Endothelial cell of umbilical vein (primary cell): Measurements from ENCODE around the gene PIMREG.

Source experiments
- EZH2 ChIP-seq: IDR thresholded peaks from 2 replicates; pipeline ENCODE4 v1.6.1; 2012; ENCODE audit warnings: borderline replicate concordance, low read depth, mild to moderate bottlenecking, moderate library complexity, low read length, inconsistent platforms; ENCODE audit not compliant: severe bottlenecking
- MYC ChIP-seq: IDR thresholded peaks from one replicate; pipeline ENCODE4 v1.6.1; 2011; ENCODE audit warnings: mild to moderate bottlenecking, low read depth, low read length
- POLR2A ChIP-seq: IDR thresholded peaks from 2 replicates; pipeline ENCODE4 v1.6.1; 2012; ENCODE audit warnings: low read depth, mild to moderate bottlenecking, control low read depth, low read length
- POLR2AphosphoS5 ChIP-seq: IDR thresholded peaks from 2 replicates; pipeline ENCODE4 v1.6.1; 2012; ENCODE audit warnings: low read depth, mild to moderate bottlenecking, control low read depth, low read length, moderate library complexity; ENCODE audit not compliant: insufficient read depth
- TF ChIP-seq, protein P1 (sequence below), 2 donors: IDR thresholded peaks; 1 replicate in 1 of 2; 2 replicates in 1 of 2; pipeline ENCODE4 v1.5.1; 2011; ENCODE audit warnings: low read length in 2 of 2, mild to moderate bottlenecking in 2 of 2, moderate library complexity in 2 of 2, control low read depth in 1 of 2, inconsistent platforms in 1 of 2, low read depth in 1 of 2; ENCODE audit not compliant: insufficient read depth in 1 of 2; ENCODE audit errors: extremely low read depth in 1 of 2

DNA sequence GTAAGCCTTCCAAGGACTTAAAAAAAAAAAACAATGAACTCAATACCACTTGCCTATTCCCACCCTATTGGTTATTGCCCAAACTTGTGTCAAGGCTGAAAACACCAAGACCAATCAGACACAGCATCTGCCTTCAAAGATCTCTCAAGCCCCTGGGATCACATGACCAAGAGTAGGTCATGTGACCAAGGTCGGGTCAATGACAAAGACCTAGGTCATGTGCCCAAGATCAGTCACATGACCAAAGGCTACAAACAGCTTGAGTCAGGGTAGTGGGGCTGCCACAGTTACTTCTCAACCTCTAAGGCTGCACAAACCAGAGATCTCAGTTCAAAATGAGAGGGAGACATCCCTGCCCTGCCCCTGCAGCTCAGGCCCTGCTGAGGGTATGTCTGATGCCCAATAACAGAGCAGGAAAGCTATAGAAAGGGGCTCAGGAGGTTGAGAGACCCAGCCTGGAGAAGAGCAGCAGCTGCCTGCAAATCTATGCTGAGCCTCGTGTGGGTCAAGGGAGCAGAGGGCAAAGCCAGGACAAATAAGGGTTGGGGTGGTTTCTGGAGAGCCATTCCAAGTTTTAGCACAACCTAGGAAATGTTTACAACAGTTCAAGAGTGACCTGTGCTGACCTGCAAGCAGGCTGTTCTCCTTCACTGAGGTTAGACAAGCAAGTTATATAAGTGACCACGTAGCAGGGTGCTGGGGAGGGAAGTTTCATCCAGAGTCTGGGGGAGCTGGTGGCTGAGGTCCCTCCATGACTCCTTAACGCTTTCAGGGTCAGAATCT is 48.8 kb downstream of the PIMREG start:
- TF ChIP-seq, protein P1, sequence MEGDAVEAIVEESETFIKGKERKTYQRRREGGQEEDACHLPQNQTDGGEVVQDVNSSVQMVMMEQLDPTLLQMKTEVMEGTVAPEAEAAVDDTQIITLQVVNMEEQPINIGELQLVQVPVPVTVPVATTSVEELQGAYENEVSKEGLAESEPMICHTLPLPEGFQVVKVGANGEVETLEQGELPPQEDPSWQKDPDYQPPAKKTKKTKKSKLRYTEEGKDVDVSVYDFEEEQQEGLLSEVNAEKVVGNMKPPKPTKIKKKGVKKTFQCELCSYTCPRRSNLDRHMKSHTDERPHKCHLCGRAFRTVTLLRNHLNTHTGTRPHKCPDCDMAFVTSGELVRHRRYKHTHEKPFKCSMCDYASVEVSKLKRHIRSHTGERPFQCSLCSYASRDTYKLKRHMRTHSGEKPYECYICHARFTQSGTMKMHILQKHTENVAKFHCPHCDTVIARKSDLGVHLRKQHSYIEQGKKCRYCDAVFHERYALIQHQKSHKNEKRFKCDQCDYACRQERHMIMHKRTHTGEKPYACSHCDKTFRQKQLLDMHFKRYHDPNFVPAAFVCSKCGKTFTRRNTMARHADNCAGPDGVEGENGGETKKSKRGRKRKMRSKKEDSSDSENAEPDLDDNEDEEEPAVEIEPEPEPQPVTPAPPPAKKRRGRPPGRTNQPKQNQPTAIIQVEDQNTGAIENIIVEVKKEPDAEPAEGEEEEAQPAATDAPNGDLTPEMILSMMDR (IDR thresholded peaks at IDR 0.05; ENCODE audit: extremely low read depth in 1 of 2, insufficient read depth in 1 of 2, low read depth in 1 of 2, low read length in 2 of 2), result no peak
- TF ChIP-seq POLR2A (no peak), POLR2AphosphoS5 (no peak), MYC (no peak), EZH2 (no peak)
